ENCODE data around the gene SMARCB1. TPM values are rescaled to one million over a fixed set of nuclear protein-coding genes. Genes with fewer than 3 reads are reported as not detected.

Gene SMARCB1
- total RNA-seq, 1 experiment from 2014 or later = 172 TPM

GRCh38 chr22:23825246-23825905, 38.6 kb downstream of the SMARCB1 start:
- ChIA-PET CTCF (interaction anchor here (0.6 kb wide), 1 partner anchor 24 kb away, joined by 7 read pairs; no protein-coding TSS in a partner anchor), POLR2A (ENCODE audit: low non-redundant PET) (no interaction called here)
- BruUV-seq (replicated peaks) = no TSS peak

GRCh38 chr22:23826510-23827350, 40.0 kb downstream of the SMARCB1 start:
- intact Hi-C loops (cut with micrococcal nuclease; ENCODE audit: unreplicated experiment) = no loop called here
- BruUV-seq (replicated peaks) = no TSS peak
- no peak for TF ChIP-seq CTCF (conservative IDR thresholded peaks at IDR 0.05; ENCODE audit: low read depth, low read length)
- ChIA-PET POLR2A (ENCODE audit: low non-redundant PET) (no interaction called here), CTCF (no interaction called here)
- Histone ChIP-seq H3K36me3 (ENCODE audit: insufficient read depth, low read length, poor library complexity, severe bottlenecking) (peaks cover 63% of the 10 kb centered on the region), H3K27me3 (replicated peaks; ENCODE audit: insufficient read depth, low read depth, low read length, poor library complexity) (no peaks in the 10 kb centered on the region), H3K27ac (ENCODE audit: low read depth, low read length, poor library complexity, severe bottlenecking) (no peak overlapping the region), H3K4me3 (ENCODE audit: low read depth, low read length, poor library complexity, severe bottlenecking) (no peak overlapping the region), H3K9me3 (ENCODE audit: low read depth, low read length, poor library complexity, severe bottlenecking) (no peaks in the 10 kb centered on the region), H3K4me1 (ENCODE audit: insufficient read depth, low read length, poor library complexity, severe bottlenecking) (peaks cover 12% of the 10 kb centered on the region)
- DNase-seq (ENCODE audit: low spot score) = no peak

More at GRCh38 chr22:23825246-23825905, 38.6 kb downstream of the SMARCB1 start:
- no peaks in the 10 kb centered on the region for H3K9me3 ChIP-seq (ENCODE audit: low read depth, low read length, poor library complexity, severe bottlenecking)
- peaks cover 12% of the 10 kb centered on the region for H3K4me1 ChIP-seq (ENCODE audit: insufficient read depth, low read length, poor library complexity, severe bottlenecking)
- no peaks in the 10 kb centered on the region for H3K27me3 ChIP-seq (replicated peaks; ENCODE audit: insufficient read depth, low read depth, low read length, poor library complexity)
- no peak overlapping the region for H3K4me3 ChIP-seq (ENCODE audit: low read depth, low read length, poor library complexity, severe bottlenecking)
- intact Hi-C loops (cut with micrococcal nuclease; ENCODE audit: unreplicated experiment) = no loop called here
- peaks cover 65% of the 10 kb centered on the region for H3K36me3 ChIP-seq (ENCODE audit: insufficient read depth, low read length, poor library complexity, severe bottlenecking)
- TF ChIP-seq CTCF (conservative IDR thresholded peaks at IDR 0.05; ENCODE audit: low read depth, low read length) = no peak
- DNase-seq (ENCODE audit: low spot score) = no peak
- H3K27ac ChIP-seq (ENCODE audit: low read depth, low read length, poor library complexity, severe bottlenecking) = peak overlapping the region; percentile 5

GRCh38 chr22:23827351-23827995, 40.7 kb downstream of the SMARCB1 start:
- no peak overlapping the region for H3K27ac ChIP-seq (ENCODE audit: low read depth, low read length, poor library complexity, severe bottlenecking)
- peaks cover 12% of the 10 kb centered on the region for H3K4me1 ChIP-seq (ENCODE audit: insufficient read depth, low read length, poor library complexity, severe bottlenecking)
- CTCF ChIA-PET = no interaction called here
- no peaks in the 10 kb centered on the region for H3K9me3 ChIP-seq (ENCODE audit: low read depth, low read length, poor library complexity, severe bottlenecking)
- no peak for DNase-seq (ENCODE audit: low spot score)
- no peaks in the 10 kb centered on the region for H3K27me3 ChIP-seq (replicated peaks; ENCODE audit: insufficient read depth, low read depth, low read length, poor library complexity)
- BruUV-seq (replicated peaks) = no TSS peak
- peaks cover 63% of the 10 kb centered on the region for H3K36me3 ChIP-seq (ENCODE audit: insufficient read depth, low read length, poor library complexity, severe bottlenecking)
- POLR2A ChIA-PET (ENCODE audit: low non-redundant PET) = no interaction called here
- TF ChIP-seq CTCF (conservative IDR thresholded peaks at IDR 0.05; ENCODE audit: low read depth, low read length) (no peak), EZH2 (IDR thresholded peaks at IDR 0.05; ENCODE audit: borderline replicate concordance, low read depth, low read length, poor library complexity, severe bottlenecking) (no peak)
- intact Hi-C loops (cut with micrococcal nuclease; ENCODE audit: unreplicated experiment) = no loop called here
- H3K4me3 ChIP-seq (ENCODE audit: low read depth, low read length, poor library complexity, severe bottlenecking) = no peak overlapping the region
